ENCODE data around the gene CEP112.

GRCh38 chr17:65785109-65785508 is 406.8 kb downstream of the CEP112 start:
- TF ChIP-seq EZH2 (IDR thresholded peaks at IDR 0.05) (no peak), CTCF (IDR thresholded peaks at IDR 0.05) (no peak)

All from neural progenitor cell (in vitro differentiated cells).